Progenitor cell of endocrine pancreas (in vitro differentiated cells): ENCODE data around the gene PLEKHG5. TPM values are rescaled to one million over a fixed set of nuclear protein-coding genes. Genes with fewer than 3 reads are reported as not detected.

Experiments used
- DNase-seq: peaks from one replicate; pipeline ENCODE4 v3.0.0; 2021; ENCODE audit warnings: low spot score; ENCODE audit not compliant: unreplicated experiment
- H3K27ac Mint-ChIP-seq: 2 replicates; pipeline ENCODE4 v1.8.0; 2021; ENCODE audit warnings: mild to moderate bottlenecking, moderate library complexity, mixed read lengths
- H3K27me3 Mint-ChIP-seq: 2 replicates; pipeline ENCODE4 v1.8.0; 2021; ENCODE audit warnings: mixed read lengths
- H3K36me3 Mint-ChIP-seq: 2 replicates; pipeline ENCODE4 v1.8.0; 2022; ENCODE audit warnings: mixed read lengths; ENCODE audit not compliant: insufficient read depth
- H3K4me1 Mint-ChIP-seq: 2 replicates; pipeline ENCODE4 v1.8.0; 2021; ENCODE audit warnings: low read depth, mixed read lengths
- H3K4me3 Mint-ChIP-seq: 2 replicates; pipeline ENCODE4 v1.8.0; 2021; ENCODE audit warnings: low read depth, mild to moderate bottlenecking, moderate library complexity, mixed read lengths
- H3K9me3 Mint-ChIP-seq: 2 replicates; pipeline ENCODE4 v1.8.0; 2021; ENCODE audit warnings: low read depth, mixed read lengths
- total RNA-seq: library from RNA; stranded (reverse); gene quantifications from 2 replicates; pipeline ENCODE4 v1.2.1, GENCODE V29; 2021
- TF ChIP-seq, protein P1 (sequence below): fragments of 200-600 bp; sonication (generic); IDR thresholded peaks from one replicate; pipeline ENCODE4 v1.5.0; 2021; ENCODE audit warnings: antibody characterized with exemption, mild to moderate bottlenecking; ENCODE audit not compliant: unreplicated experiment

Gene PLEKHG5
- total RNA-seq, 1 donor from 2014 or later, result 77.0 TPM

DNA sequence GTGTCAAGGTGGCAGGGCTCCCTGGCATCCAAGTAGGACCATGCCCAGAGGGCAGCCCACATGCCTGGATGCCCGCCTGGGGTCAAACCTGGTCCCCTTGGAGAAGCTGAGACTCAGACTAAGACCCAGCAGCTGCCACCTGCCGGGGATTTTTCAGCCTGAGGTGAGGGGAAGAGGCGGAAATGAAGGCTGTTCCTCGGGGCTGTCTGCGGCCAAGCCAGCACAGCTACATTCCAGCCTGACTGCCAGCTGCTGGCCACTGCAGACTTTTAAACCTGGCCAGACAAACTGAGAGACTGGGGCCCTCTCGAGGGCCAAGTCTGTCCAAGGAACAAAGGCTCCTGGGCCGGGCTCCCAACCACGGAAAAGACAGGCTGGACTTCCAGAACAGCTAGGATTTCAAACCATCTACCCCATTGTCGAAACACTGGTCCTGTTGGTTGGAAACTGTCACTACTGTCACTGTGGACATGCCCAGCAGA, 21.9 kb upstream of the PLEKHG5 start:
- Mint-ChIP-seq H3K27me3 (no peaks in the 10 kb centered on the region), H3K4me1 (no peaks in the 10 kb centered on the region), H3K36me3 (no peaks in the 10 kb centered on the region), H3K27ac (no peak overlapping the region), H3K9me3 (no peaks in the 10 kb centered on the region), H3K4me3 (no peak overlapping the region)
- DNase-seq, result no peak
- TF ChIP-seq, protein P1, sequence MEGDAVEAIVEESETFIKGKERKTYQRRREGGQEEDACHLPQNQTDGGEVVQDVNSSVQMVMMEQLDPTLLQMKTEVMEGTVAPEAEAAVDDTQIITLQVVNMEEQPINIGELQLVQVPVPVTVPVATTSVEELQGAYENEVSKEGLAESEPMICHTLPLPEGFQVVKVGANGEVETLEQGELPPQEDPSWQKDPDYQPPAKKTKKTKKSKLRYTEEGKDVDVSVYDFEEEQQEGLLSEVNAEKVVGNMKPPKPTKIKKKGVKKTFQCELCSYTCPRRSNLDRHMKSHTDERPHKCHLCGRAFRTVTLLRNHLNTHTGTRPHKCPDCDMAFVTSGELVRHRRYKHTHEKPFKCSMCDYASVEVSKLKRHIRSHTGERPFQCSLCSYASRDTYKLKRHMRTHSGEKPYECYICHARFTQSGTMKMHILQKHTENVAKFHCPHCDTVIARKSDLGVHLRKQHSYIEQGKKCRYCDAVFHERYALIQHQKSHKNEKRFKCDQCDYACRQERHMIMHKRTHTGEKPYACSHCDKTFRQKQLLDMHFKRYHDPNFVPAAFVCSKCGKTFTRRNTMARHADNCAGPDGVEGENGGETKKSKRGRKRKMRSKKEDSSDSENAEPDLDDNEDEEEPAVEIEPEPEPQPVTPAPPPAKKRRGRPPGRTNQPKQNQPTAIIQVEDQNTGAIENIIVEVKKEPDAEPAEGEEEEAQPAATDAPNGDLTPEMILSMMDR, result no peak

GRCh38 chr1:6512908-6513280, 21.4 kb upstream of the PLEKHG5 start:
- H3K27ac Mint-ChIP-seq, result no peak overlapping the region
- no peaks in the 10 kb centered on the region for H3K4me1 Mint-ChIP-seq
- H3K27me3 Mint-ChIP-seq, result no peaks in the 10 kb centered on the region
- no peak overlapping the region for H3K4me3 Mint-ChIP-seq
- H3K9me3 Mint-ChIP-seq, result no peaks in the 10 kb centered on the region
- TF ChIP-seq, protein P1, result no peak
- DNase-seq, result no peak
- H3K36me3 Mint-ChIP-seq, result no peaks in the 10 kb centered on the region

DNA sequence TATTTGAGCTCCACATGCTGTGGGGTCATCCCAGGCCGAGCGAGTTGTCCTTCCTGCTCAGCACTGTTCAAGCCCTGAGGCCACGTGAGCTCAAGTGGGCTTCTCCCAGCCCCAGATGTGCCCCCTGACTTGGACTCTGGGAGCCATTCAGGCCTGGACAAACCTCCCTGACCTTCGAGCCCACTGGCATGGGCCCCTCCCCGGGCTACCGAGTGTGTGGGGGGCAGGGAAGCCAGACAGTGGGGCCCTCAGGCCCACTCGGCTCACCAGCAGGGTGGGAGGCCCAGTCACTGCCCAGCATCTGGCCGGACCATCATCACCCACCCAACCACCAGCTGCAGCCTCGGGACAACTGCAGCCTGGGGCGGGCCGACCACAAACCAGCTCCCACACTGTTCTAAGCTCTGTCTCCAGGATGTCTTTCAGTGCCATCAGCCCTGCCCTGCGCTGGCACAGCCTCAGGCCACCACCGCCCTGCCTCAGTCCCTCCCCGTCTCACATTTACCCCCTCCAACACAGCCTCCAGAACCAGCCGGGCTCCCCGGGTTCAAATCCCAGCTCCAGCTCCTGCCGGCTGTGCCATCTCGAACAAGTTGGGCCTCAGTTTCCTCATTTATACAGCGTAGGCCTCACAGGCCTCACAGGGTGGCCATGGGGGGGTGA, 20.9 kb upstream of the PLEKHG5 start:
- no peak for DNase-seq
- Mint-ChIP-seq H3K36me3 (no peaks in the 10 kb centered on the region), H3K4me1 (no peaks in the 10 kb centered on the region), H3K27ac (no peak overlapping the region), H3K4me3 (no peak overlapping the region), H3K27me3 (no peaks in the 10 kb centered on the region), H3K9me3 (no peaks in the 10 kb centered on the region)
- TF ChIP-seq, protein P1, result no peak

GRCh38 chr1:6511561-6512244, 20.2 kb upstream of the PLEKHG5 start:
- H3K27ac Mint-ChIP-seq, result no peak overlapping the region
- no peak for DNase-seq

DNA sequence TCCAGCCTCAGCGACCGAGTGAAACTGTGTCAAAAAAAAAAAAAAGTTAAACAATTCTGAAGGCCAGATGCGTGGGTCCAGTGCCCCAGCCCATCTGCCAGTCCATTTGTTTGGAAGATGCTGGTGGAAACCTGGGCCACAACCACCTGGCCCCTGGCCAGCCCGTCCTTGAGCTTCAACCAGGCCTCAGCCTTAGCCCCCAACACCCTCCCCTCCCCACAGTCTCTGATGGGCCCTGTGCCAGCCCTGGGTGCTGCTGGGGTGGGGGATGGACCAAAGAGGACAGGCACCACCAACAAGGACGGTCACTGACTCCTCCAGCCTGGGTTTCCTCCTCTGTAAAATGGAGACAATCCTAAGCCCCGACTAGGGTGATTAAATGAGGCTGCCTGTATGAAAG, 19.6 kb upstream of the PLEKHG5 start:
- TF ChIP-seq, protein P1, result no peak
- H3K4me3 Mint-ChIP-seq, result no peak overlapping the region
- no peaks in the 10 kb centered on the region for H3K4me1 Mint-ChIP-seq
- H3K27ac Mint-ChIP-seq, result no peak overlapping the region
- no peaks in the 10 kb centered on the region for H3K36me3 Mint-ChIP-seq
- peaks cover 6% of the 10 kb centered on the region for H3K27me3 Mint-ChIP-seq
- DNase-seq, result no peak
- no peaks in the 10 kb centered on the region for H3K9me3 Mint-ChIP-seq

More at GRCh38 chr1:6511561-6512244, 20.2 kb upstream of the PLEKHG5 start:
- no peaks in the 10 kb centered on the region for H3K36me3 Mint-ChIP-seq
- TF ChIP-seq, protein P1, result no peak
- no peak overlapping the region for H3K4me3 Mint-ChIP-seq
- peaks cover 5% of the 10 kb centered on the region for H3K27me3 Mint-ChIP-seq
- no peaks in the 10 kb centered on the region for H3K9me3 Mint-ChIP-seq
- H3K4me1 Mint-ChIP-seq, result no peaks in the 10 kb centered on the region
